ENCODE measurements around the gene SUSD5.

Gene SUSD5

GRCh38 chr3:33130144-33130543 lies 88.5 kb downstream of the SUSD5 start:
- TF ChIP-seq, protein P1, sequence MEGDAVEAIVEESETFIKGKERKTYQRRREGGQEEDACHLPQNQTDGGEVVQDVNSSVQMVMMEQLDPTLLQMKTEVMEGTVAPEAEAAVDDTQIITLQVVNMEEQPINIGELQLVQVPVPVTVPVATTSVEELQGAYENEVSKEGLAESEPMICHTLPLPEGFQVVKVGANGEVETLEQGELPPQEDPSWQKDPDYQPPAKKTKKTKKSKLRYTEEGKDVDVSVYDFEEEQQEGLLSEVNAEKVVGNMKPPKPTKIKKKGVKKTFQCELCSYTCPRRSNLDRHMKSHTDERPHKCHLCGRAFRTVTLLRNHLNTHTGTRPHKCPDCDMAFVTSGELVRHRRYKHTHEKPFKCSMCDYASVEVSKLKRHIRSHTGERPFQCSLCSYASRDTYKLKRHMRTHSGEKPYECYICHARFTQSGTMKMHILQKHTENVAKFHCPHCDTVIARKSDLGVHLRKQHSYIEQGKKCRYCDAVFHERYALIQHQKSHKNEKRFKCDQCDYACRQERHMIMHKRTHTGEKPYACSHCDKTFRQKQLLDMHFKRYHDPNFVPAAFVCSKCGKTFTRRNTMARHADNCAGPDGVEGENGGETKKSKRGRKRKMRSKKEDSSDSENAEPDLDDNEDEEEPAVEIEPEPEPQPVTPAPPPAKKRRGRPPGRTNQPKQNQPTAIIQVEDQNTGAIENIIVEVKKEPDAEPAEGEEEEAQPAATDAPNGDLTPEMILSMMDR (IDR thresholded peaks at IDR 0.05; ENCODE audit: low read depth, low read length): no peak
- Histone ChIP-seq H3K36me3 (peaks cover 34% of the 10 kb centered on the region), H3K4me3 (ENCODE audit: low read depth, low read length) (no peak overlapping the region), H3K27ac (no peak overlapping the region), H3K9me3 (ENCODE audit: severe bottlenecking) (no peaks in the 10 kb centered on the region), H3K27me3 (ENCODE audit: insufficient read depth, low read depth, severe bottlenecking) (no peaks in the 10 kb centered on the region)
- no peak for DNase-seq

- DNase-seq: peak; percentile 19
- no peaks in the 10 kb centered on the region for H3K27me3 ChIP-seq (ENCODE audit: insufficient read depth, low read depth, severe bottlenecking)
- peaks cover 31% of the 10 kb centered on the region for H3K36me3 ChIP-seq
Observed at GRCh38 chr3:33128706-33129105, 89.9 kb downstream of the SUSD5 start.

GRCh38 chr3:33125840-33126239 lies 92.8 kb downstream of the SUSD5 start:
- no peak overlapping the region for H3K27ac ChIP-seq
- H3K36me3 ChIP-seq: peaks cover 17% of the 10 kb centered on the region
- DNase-seq: no peak
- TF ChIP-seq, protein P1 (IDR thresholded peaks at IDR 0.05; ENCODE audit: low read depth, low read length): no peak
- no peak overlapping the region for H3K4me3 ChIP-seq (ENCODE audit: low read depth, low read length)
- H3K27me3 ChIP-seq (ENCODE audit: insufficient read depth, low read depth, severe bottlenecking): no peaks in the 10 kb centered on the region
- H3K9me3 ChIP-seq (ENCODE audit: severe bottlenecking): no peaks in the 10 kb centered on the region

More at GRCh38 chr3:33128706-33129105, 89.9 kb downstream of the SUSD5 start:
- Histone ChIP-seq H3K4me3 (ENCODE audit: low read depth, low read length) (no peak overlapping the region), H3K9me3 (ENCODE audit: severe bottlenecking) (no peaks in the 10 kb centered on the region), H3K27ac (no peak overlapping the region)
- TF ChIP-seq, protein P1 (IDR thresholded peaks at IDR 0.05; ENCODE audit: low read depth, low read length): no peak

DNA sequence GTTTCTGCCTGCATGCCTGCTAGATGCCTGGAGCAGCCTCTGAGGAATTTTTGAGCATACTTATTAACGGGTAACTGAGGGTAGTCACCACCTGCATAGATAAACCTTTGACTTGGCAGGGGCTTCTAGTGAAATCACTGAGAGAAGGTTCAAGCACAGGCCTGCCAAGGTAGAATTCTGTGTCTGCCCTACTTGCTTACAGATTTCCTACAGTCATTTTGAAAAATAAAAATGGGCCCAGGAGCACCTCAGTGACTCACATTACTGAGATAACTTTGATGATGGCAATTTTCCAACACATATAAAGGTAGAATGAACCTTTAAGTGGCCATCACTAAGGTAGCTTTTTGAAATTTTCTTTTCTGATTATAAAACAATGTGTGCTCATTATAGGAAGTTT lies 94.0 kb downstream of the SUSD5 start:
- TF ChIP-seq, protein P1 (IDR thresholded peaks at IDR 0.05; ENCODE audit: low read depth, low read length): no peak
- Histone ChIP-seq H3K4me3 (ENCODE audit: low read depth, low read length) (no peak overlapping the region), H3K27me3 (ENCODE audit: insufficient read depth, low read depth, severe bottlenecking) (no peaks in the 10 kb centered on the region), H3K36me3 (peaks cover 25% of the 10 kb centered on the region), H3K9me3 (ENCODE audit: severe bottlenecking) (no peaks in the 10 kb centered on the region), H3K27ac (no peak overlapping the region)
- no peak for DNase-seq

GRCh38 chr3:33122991-33123390 lies 95.6 kb downstream of the SUSD5 start:
- TF ChIP-seq, protein P1 (IDR thresholded peaks at IDR 0.05; ENCODE audit: low read depth, low read length): no peak
- Histone ChIP-seq H3K4me3 (ENCODE audit: low read depth, low read length) (no peak overlapping the region), H3K36me3 (peaks cover 25% of the 10 kb centered on the region), H3K27me3 (ENCODE audit: insufficient read depth, low read depth, severe bottlenecking) (no peaks in the 10 kb centered on the region), H3K27ac (no peak overlapping the region), H3K9me3 (ENCODE audit: severe bottlenecking) (no peaks in the 10 kb centered on the region)
- DNase-seq: no peak

DNA sequence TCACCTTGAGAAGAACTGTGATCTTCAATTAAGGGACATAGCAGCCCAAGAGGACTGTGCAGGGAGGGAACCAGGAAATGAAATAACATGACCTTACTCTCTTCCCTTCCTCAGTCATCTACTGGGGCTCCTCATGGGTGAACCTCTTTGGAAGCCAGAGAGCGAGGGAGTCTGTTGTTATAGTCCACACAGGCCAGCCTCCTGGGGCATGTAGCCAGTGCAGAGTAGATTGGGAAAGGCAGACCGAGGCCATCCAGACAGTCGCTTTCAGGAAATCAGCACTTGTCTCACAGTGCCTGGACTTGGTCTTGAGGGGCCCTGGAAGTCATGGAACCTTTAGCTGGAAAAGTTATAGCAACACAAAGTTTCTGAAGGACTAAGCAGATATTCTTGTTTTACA lies 98.7 kb downstream of the SUSD5 start:
- TF ChIP-seq, protein P1 (IDR thresholded peaks at IDR 0.05; ENCODE audit: low read depth, low read length): no peak

More for the DNA sequence above, 98.7 kb downstream of the SUSD5 start:
- Histone ChIP-seq H3K9me3 (ENCODE audit: severe bottlenecking) (no peaks in the 10 kb centered on the region), H3K36me3 (peaks cover 22% of the 10 kb centered on the region), H3K27ac (no peak overlapping the region), H3K4me3 (ENCODE audit: low read depth, low read length) (no peak overlapping the region), H3K27me3 (ENCODE audit: insufficient read depth, low read depth, severe bottlenecking) (no peaks in the 10 kb centered on the region)
- no peak for DNase-seq

All from WERI-Rb-1 (cell line).